Liver (tissue), 9 donors: Measurements from ENCODE around the gene HOMER3. TPM values are rescaled to one million over a fixed set of nuclear protein-coding genes. Genes with fewer than 3 reads are reported as not detected.

Experiments
- DNase-seq: peaks from one replicate; pipeline ENCODE4 v3.0.0-alpha.2; 2017; ENCODE audit warnings: low spot score
- H3K27ac ChIP-seq, 2 donors: one replicate each; pipeline ENCODE4 v1.7.0; 2013; ENCODE audit warnings: inconsistent platforms in 2 of 2, low read length in 2 of 2, control low read depth in 1 of 2, low read depth in 1 of 2, mild to moderate bottlenecking in 1 of 2
- H3K27me3 ChIP-seq, 4 donors: one replicate each; pipeline versions ENCODE4 v1.6.1 to v1.7.0; 2013; ENCODE audit warnings: low read length in 3 of 4, inconsistent platforms in 1 of 4, mild to moderate bottlenecking in 1 of 4, moderate library complexity in 1 of 4; ENCODE audit not compliant: control insufficient read depth in 4 of 4, insufficient read depth in 4 of 4
- H3K36me3 ChIP-seq, 4 donors: one replicate each; pipeline versions ENCODE4 v1.6.1 to v1.7.0; 2013; ENCODE audit warnings: low read length in 3 of 4, mild to moderate bottlenecking in 3 of 4, low read depth in 1 of 4, moderate library complexity in 1 of 4; ENCODE audit not compliant: control insufficient read depth in 4 of 4, insufficient read depth in 3 of 4
- H3K4me1 ChIP-seq, 4 donors: one replicate each; pipeline versions ENCODE4 v1.6.1 to v1.7.0; 2013; ENCODE audit warnings: low read length in 3 of 4, mild to moderate bottlenecking in 3 of 4, moderate library complexity in 1 of 4; ENCODE audit not compliant: control insufficient read depth in 4 of 4, insufficient read depth in 4 of 4
- H3K4me3 ChIP-seq, 3 donors: one replicate each; pipeline versions ENCODE4 v1.6.1 to v1.7.0; 2013; ENCODE audit warnings: low read length in 3 of 3, control low read depth in 1 of 3, low read depth in 1 of 3, mild to moderate bottlenecking in 1 of 3
- H3K9ac ChIP-seq, 2 donors: one replicate each; pipeline ENCODE4 v1.7.0; 2013; ENCODE audit warnings: low read length in 2 of 2, mild to moderate bottlenecking in 2 of 2, moderate library complexity in 2 of 2, control low read depth in 1 of 2, low read depth in 1 of 2
- H3K9me3 ChIP-seq, 4 donors: one replicate each; pipeline versions ENCODE4 v1.6.1 to v1.7.0; 2013; ENCODE audit warnings: low read length in 3 of 4; ENCODE audit not compliant: control insufficient read depth in 4 of 4
- EGR1 ChIP-seq, 2 donors: IDR thresholded peaks; 2 replicates each; pipeline ENCODE4 v1.6.1; 2016 to 2018; ENCODE audit warnings: antibody characterized with exemption in 2 of 2, low read depth in 2 of 2
- HNF4A ChIP-seq, 2 donors: conservative IDR thresholded peaks; 2 replicates each; pipeline ENCODE4 v1.6.1; 2016; ENCODE audit warnings: antibody characterized with exemption in 2 of 2, mild to moderate bottlenecking in 2 of 2
- HNF4G ChIP-seq: IDR thresholded peaks from 2 replicates; pipeline ENCODE4 v1.6.1; 2016; ENCODE audit warnings: antibody characterized with exemption
- NR2F2 ChIP-seq: IDR thresholded peaks from 2 replicates; pipeline ENCODE4 v1.6.1; 2016; ENCODE audit warnings: antibody characterized with exemption
- RAD21 ChIP-seq, 2 donors: IDR thresholded peaks; 2 replicates each; pipeline ENCODE4 v1.6.1; 2016; ENCODE audit warnings: antibody characterized with exemption in 2 of 2, mild to moderate bottlenecking in 2 of 2
- SP1 ChIP-seq: IDR thresholded peaks from 2 replicates; pipeline ENCODE4 v1.6.1; 2018; ENCODE audit warnings: antibody characterized with exemption, mild to moderate bottlenecking
- WGBS: extraction: QIAGEN DNeasy Blood & Tissue Kit; methylation state at CpG from one replicate; pipeline ENCODE4 v1.1.7; 2013; 5-methylcytosine and 5-hydroxymethylcytosine counted together
- polyA plus RNA-seq, 2 donors: library from polyadenylated mRNA; stranded (reverse) in 1 of 2; unstranded in 1 of 2; fragments of 200-250 nt in 1 of 2; fragments of >200 nt in 1 of 2; fragmentation: Nextera tagmentation in 1 of 2; extraction: Ambion mirVana in 1 of 2; gene quantifications; one replicate each; pipeline versions ENCODE4 v1.2.1 to v1.2.3, GENCODE V29; 2013 to 2015
- total RNA-seq, 2 donors: library from RNA; depleted of rRNA; stranded (reverse); fragments of >200 nt; gene quantifications; one replicate each; pipeline ENCODE4 v1.2.3, GENCODE V29; 2014
- TF ChIP-seq, protein P1 (sequence below): fragments of 150-350 bp; IDR thresholded peaks from 2 replicates; pipeline ENCODE4 v1.5.1; 2017; ENCODE audit warnings: improper control_type of control experiment, low read depth, low read length; ENCODE audit not compliant: missing input control
- TF ChIP-seq, protein P2 (sequence below): IDR thresholded peaks from 2 replicates; pipeline ENCODE4 v1.6.1; 2016; ENCODE audit warnings: antibody characterized with exemption
- TF ChIP-seq, protein P3 (sequence below): IDR thresholded peaks from 2 replicates; pipeline ENCODE4 v1.6.1; 2016; ENCODE audit warnings: antibody characterized with exemption, mild to moderate bottlenecking
- TF ChIP-seq, protein P4 (sequence below): IDR thresholded peaks from 2 replicates; pipeline ENCODE4 v1.6.1; 2016; ENCODE audit warnings: antibody characterized with exemption
- donor health status: healthy.
- donor health status: healthy.
- donor health status: healthy.
- donor health status: healthy.
- donor health status: healthy.

HOMER3 gene
- total and polyA plus RNA-seq, 4 donors = 0.18 to 5.4 (median 3.5) TPM

DNA sequence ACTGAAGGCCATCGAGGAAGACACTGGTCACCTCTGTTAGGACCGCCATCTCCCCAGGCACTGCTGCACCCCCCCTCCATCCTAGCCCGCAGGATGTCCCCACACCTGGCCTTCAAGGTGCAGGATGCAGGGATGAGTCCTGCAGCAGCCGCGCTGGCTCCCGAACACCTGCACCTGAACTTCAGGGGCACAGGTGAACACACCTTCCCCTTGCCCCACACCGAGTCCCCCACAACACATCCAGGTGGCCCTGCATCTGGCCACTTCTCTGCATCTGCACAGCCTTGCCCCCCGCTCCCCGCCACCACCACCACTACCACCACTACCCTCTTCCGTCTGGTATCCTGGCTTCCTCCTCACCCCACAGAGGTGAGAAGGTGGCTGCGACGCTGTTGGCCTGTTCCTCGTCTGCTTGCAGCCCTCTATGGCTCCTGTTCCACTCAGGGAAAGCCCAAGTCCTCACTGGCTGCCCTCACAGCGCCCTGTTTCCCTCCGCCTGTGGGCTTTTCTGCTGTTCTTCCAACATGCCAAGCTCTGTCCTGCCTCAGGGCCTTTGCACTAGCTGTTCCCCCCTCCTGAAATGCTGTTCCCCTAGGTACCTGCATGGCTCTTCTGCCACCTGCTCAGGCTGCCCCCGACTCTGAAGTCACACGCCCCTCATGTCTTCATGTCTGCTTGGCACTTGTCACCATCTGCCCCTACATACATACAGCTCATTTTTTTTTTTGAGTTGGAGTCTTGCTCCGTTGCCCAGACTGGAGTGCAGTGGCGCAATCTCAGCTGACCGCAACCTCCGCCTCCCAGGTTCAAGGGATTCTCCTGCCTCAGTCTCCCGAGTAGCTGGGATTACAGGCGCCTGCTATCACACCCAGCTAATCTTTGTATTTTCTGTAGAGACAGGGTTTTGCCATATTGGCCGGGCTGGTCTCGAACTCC, 43.7 kb downstream of the HOMER3 start:
- Histone ChIP-seq H3K4me3 (no peak overlapping the region), H3K27me3 (peaks cover 0 to 5% (median 0%) of the 10 kb centered on the region in 4 donors), H3K4me1 (peaks cover 2 to 21% (median 10%) of the 10 kb centered on the region in 4 donors), H3K9ac (no peak overlapping the region), H3K9me3 (no peaks in the 10 kb centered on the region), H3K27ac (no peak overlapping the region), H3K36me3 (peaks cover 0 to 24% (median 7%) of the 10 kb centered on the region in 4 donors)
- DNase-seq = no peak
- 93% methylated on average over 25 of the region's 25 CpGs for WGBS
- TF ChIP-seq, protein P1, sequence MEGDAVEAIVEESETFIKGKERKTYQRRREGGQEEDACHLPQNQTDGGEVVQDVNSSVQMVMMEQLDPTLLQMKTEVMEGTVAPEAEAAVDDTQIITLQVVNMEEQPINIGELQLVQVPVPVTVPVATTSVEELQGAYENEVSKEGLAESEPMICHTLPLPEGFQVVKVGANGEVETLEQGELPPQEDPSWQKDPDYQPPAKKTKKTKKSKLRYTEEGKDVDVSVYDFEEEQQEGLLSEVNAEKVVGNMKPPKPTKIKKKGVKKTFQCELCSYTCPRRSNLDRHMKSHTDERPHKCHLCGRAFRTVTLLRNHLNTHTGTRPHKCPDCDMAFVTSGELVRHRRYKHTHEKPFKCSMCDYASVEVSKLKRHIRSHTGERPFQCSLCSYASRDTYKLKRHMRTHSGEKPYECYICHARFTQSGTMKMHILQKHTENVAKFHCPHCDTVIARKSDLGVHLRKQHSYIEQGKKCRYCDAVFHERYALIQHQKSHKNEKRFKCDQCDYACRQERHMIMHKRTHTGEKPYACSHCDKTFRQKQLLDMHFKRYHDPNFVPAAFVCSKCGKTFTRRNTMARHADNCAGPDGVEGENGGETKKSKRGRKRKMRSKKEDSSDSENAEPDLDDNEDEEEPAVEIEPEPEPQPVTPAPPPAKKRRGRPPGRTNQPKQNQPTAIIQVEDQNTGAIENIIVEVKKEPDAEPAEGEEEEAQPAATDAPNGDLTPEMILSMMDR = no peak
- TF ChIP-seq, protein P2, sequence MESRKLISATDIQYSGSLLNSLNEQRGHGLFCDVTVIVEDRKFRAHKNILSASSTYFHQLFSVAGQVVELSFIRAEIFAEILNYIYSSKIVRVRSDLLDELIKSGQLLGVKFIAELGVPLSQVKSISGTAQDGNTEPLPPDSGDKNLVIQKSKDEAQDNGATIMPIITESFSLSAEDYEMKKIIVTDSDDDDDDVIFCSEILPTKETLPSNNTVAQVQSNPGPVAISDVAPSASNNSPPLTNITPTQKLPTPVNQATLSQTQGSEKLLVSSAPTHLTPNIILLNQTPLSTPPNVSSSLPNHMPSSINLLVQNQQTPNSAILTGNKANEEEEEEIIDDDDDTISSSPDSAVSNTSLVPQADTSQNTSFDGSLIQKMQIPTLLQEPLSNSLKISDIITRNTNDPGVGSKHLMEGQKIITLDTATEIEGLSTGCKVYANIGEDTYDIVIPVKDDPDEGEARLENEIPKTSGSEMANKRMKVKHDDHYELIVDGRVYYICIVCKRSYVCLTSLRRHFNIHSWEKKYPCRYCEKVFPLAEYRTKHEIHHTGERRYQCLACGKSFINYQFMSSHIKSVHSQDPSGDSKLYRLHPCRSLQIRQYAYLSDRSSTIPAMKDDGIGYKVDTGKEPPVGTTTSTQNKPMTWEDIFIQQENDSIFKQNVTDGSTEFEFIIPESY = no peak

DNA sequence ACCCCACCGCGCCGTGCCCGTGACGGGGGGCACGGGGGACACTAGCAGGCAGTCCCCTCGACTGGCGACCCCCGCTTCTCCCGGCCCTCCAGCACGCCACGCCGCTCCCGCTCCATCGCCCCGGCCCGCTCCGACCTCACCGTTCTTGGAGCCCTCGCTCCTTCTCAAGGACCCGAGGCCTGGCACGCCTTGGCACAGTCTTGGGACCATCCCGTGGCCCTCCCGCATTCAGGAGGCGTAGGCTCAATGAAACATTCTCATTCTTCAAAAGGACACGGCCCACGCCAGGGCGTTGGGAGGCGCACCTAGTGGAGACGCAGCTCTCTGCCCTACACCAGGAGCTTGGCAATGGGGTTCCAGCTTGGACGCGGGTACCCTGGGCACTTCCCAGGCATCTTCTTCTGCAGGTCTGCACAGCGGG, 44.6 kb downstream of the HOMER3 start:
- H3K27me3 ChIP-seq = peaks cover 0 to 5% (median 0%) of the 10 kb centered on the region in 4 donors
- WGBS = 31% methylated on average over 33 of the region's 33 CpGs
- H3K9me3 ChIP-seq = no peaks in the 10 kb centered on the region
- DNase-seq = no peak
- TF ChIP-seq, protein P2 = no peak
- no peak for TF ChIP-seq NR2F2
- no peak for TF ChIP-seq RAD21 (IDR thresholded peaks at IDR 0.05)
- TF ChIP-seq, protein P3, sequence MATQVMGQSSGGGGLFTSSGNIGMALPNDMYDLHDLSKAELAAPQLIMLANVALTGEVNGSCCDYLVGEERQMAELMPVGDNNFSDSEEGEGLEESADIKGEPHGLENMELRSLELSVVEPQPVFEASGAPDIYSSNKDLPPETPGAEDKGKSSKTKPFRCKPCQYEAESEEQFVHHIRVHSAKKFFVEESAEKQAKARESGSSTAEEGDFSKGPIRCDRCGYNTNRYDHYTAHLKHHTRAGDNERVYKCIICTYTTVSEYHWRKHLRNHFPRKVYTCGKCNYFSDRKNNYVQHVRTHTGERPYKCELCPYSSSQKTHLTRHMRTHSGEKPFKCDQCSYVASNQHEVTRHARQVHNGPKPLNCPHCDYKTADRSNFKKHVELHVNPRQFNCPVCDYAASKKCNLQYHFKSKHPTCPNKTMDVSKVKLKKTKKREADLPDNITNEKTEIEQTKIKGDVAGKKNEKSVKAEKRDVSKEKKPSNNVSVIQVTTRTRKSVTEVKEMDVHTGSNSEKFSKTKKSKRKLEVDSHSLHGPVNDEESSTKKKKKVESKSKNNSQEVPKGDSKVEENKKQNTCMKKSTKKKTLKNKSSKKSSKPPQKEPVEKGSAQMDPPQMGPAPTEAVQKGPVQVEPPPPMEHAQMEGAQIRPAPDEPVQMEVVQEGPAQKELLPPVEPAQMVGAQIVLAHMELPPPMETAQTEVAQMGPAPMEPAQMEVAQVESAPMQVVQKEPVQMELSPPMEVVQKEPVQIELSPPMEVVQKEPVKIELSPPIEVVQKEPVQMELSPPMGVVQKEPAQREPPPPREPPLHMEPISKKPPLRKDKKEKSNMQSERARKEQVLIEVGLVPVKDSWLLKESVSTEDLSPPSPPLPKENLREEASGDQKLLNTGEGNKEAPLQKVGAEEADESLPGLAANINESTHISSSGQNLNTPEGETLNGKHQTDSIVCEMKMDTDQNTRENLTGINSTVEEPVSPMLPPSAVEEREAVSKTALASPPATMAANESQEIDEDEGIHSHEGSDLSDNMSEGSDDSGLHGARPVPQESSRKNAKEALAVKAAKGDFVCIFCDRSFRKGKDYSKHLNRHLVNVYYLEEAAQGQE = no peak
- TF ChIP-seq, protein P4, sequence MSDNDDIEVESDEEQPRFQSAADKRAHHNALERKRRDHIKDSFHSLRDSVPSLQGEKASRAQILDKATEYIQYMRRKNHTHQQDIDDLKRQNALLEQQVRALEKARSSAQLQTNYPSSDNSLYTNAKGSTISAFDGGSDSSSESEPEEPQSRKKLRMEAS = no peak
- TF ChIP-seq SP1 = no peak
- no peak for TF ChIP-seq HNF4G
- TF ChIP-seq HNF4A (conservative IDR thresholded peaks at IDR 0.05) = no peak
- no peak for TF ChIP-seq EGR1 (IDR thresholded peaks at IDR 0.05; ENCODE audit: low read depth in 2 of 2)
- H3K4me1 ChIP-seq = peaks cover 2 to 21% (median 10%) of the 10 kb centered on the region in 4 donors
- peaks cover 0 to 22% (median 6%) of the 10 kb centered on the region in 4 donors for H3K36me3 ChIP-seq
- peak overlapping the region in 1 of 3 donors; percentile 49 for H3K4me3 ChIP-seq
- no peak overlapping the region for H3K9ac ChIP-seq
- no peak overlapping the region for H3K27ac ChIP-seq
